Measurements from ENCODE around the gene ZFP36L1.
A peak's percentile ranks its signal among the peaks of the same experiment; 100 is the strongest.

ZFP36L1 gene

DNA sequence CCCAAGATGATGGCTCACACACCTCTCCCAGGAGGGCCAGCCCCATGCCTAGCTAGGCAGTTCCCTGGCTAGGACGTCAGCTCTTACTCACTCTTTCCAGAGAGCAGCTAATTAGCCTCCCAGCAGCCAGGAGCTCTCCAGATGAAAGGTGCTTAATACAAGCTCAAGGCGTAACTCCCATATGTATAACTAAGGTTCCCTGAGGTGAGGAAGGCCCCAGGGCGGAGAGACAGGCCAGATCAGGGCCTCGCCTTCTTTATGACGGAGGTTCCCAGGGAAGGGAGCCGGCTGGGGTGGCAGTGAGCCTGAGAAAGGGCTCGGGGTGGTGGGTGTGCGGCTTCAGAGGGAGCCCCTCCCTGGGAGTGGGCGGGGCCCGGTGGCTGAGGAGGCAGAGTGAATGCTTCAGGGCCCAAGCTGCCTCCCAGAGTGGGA, 26.4 kb upstream of the ZFP36L1 start:
- TF ChIP-seq YY1 (IDR thresholded peaks at IDR 0.05; ENCODE audit: low read depth) (0 out of 2 replicates have a peak, but pooled peaks have one; percentile 16), RAD21 (IDR thresholded peaks at IDR 0.05; ENCODE audit: low read depth) (no peak; the same call in 1 of the 2 replicates), ZBTB7A (IDR thresholded peaks at IDR 0.05; ENCODE audit: low read depth) (no peak), EP300 (IDR thresholded peaks at IDR 0.05; ENCODE audit: borderline replicate concordance) (peak; percentile 88), CREB1 (IDR thresholded peaks at IDR 0.05; ENCODE audit: low read depth) (peak; percentile 34; the same call in 1 of the 2 replicates), TCF12 (IDR thresholded peaks at IDR 0.05; ENCODE audit: low read depth) (peak; percentile 83), NFIC (IDR thresholded peaks at IDR 0.05) (peak; percentile 58), CEBPB (IDR thresholded peaks at IDR 0.05) (no peak), EGR1 (IDR thresholded peaks at IDR 0.05) (no peak), TAF1 (IDR thresholded peaks at IDR 0.05; ENCODE audit: low read depth) (no peak), TEAD4 (IDR thresholded peaks at IDR 0.05) (no peak), FOXM1 (IDR thresholded peaks at IDR 0.05; ENCODE audit: borderline replicate concordance, low read depth) (peak; percentile 75; the same call in 1 of the 2 replicates)
- TF ChIP-seq, protein P1, sequence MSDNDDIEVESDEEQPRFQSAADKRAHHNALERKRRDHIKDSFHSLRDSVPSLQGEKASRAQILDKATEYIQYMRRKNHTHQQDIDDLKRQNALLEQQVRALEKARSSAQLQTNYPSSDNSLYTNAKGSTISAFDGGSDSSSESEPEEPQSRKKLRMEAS (IDR thresholded peaks at IDR 0.05) = peak; percentile 35; the same call in 1 of the 2 replicates
- TF ChIP-seq, protein P2, sequence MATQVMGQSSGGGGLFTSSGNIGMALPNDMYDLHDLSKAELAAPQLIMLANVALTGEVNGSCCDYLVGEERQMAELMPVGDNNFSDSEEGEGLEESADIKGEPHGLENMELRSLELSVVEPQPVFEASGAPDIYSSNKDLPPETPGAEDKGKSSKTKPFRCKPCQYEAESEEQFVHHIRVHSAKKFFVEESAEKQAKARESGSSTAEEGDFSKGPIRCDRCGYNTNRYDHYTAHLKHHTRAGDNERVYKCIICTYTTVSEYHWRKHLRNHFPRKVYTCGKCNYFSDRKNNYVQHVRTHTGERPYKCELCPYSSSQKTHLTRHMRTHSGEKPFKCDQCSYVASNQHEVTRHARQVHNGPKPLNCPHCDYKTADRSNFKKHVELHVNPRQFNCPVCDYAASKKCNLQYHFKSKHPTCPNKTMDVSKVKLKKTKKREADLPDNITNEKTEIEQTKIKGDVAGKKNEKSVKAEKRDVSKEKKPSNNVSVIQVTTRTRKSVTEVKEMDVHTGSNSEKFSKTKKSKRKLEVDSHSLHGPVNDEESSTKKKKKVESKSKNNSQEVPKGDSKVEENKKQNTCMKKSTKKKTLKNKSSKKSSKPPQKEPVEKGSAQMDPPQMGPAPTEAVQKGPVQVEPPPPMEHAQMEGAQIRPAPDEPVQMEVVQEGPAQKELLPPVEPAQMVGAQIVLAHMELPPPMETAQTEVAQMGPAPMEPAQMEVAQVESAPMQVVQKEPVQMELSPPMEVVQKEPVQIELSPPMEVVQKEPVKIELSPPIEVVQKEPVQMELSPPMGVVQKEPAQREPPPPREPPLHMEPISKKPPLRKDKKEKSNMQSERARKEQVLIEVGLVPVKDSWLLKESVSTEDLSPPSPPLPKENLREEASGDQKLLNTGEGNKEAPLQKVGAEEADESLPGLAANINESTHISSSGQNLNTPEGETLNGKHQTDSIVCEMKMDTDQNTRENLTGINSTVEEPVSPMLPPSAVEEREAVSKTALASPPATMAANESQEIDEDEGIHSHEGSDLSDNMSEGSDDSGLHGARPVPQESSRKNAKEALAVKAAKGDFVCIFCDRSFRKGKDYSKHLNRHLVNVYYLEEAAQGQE (IDR thresholded peaks at IDR 0.05; ENCODE audit: low read depth) = peak; percentile 79
- TF ChIP-seq, protein P3, sequence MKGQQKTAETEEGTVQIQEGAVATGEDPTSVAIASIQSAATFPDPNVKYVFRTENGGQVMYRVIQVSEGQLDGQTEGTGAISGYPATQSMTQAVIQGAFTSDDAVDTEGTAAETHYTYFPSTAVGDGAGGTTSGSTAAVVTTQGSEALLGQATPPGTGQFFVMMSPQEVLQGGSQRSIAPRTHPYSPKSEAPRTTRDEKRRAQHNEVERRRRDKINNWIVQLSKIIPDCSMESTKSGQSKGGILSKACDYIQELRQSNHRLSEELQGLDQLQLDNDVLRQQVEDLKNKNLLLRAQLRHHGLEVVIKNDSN (IDR thresholded peaks at IDR 0.05) = no peak

DNA sequence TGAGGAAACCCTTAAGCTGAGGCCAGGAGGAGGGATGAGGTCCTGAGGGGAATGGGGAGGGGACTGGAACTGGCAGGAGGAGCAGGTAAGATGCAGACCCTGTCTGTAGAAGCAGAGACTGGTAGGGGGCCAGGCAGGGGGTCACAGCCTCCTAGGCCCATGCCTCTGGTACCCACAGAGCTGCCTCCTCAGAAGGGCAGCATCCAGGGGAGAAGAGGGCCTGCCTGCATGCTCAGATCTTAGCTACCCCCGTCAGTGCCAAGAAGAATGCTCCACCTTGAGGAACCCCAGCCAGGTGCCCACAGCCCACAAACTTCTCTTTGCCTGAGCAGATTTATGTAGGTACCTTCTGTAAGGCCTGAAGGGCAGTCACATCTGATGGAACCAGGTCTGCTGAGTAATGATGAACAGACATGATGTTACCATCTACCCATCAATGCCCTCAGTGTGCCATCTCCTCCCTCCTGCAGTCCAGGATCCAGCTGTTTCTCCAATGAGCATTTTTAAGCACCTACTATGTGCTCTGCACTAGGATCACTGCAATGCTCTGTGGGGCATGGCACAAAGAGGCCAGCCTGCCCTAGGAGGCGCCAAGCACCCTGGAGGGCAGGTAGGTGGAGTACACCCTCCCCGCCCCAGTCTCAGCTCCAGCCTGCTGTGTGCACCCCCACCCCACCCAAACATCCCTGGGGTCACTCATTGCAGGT, 24.8 kb upstream of the ZFP36L1 start:
- TF ChIP-seq NFIC (IDR thresholded peaks at IDR 0.05) (no peak), TAF1 (IDR thresholded peaks at IDR 0.05; ENCODE audit: low read depth) (no peak), CEBPB (IDR thresholded peaks at IDR 0.05) (no peak), ZBTB7A (IDR thresholded peaks at IDR 0.05; ENCODE audit: low read depth) (no peak), TEAD4 (IDR thresholded peaks at IDR 0.05) (no peak), CREB1 (IDR thresholded peaks at IDR 0.05; ENCODE audit: low read depth) (no peak), FOXM1 (IDR thresholded peaks at IDR 0.05; ENCODE audit: borderline replicate concordance, low read depth) (no peak), TCF12 (IDR thresholded peaks at IDR 0.05; ENCODE audit: low read depth) (no peak), EP300 (IDR thresholded peaks at IDR 0.05; ENCODE audit: borderline replicate concordance) (no peak), YY1 (IDR thresholded peaks at IDR 0.05; ENCODE audit: low read depth) (no peak)
- TF ChIP-seq, protein P2 (IDR thresholded peaks at IDR 0.05; ENCODE audit: low read depth) = no peak
- TF ChIP-seq, protein P1 (IDR thresholded peaks at IDR 0.05) = no peak
- TF ChIP-seq, protein P3 (IDR thresholded peaks at IDR 0.05) = no peak

DNA sequence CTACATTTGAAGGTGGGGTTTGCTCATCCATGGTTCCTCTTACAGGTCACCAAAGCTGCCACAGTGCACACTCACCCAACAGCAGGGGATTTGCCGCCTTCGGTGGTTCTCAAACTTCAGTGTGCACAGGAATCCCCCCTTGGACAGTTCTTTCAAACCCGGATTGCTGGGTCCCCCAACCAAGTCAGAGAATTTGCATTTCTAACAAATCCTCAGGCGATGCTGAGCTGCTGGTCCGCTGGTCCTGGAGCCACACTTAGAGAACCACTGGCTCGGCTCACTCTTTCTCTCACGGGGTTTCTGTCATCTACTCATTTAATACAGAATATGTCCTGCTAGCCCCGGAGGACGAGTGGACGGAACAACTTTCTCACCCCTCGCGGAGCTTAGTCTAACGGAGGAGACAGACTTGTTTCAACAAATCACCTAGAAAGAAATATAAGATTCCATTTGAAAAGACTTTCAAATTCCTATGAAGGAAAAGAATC, 24.1 kb upstream of the ZFP36L1 start:
- TF ChIP-seq ZBTB7A (IDR thresholded peaks at IDR 0.05; ENCODE audit: low read depth) (no peak), TCF12 (IDR thresholded peaks at IDR 0.05; ENCODE audit: low read depth) (0 out of 2 replicates have a peak, but pooled peaks have one; percentile 2)

DNA sequence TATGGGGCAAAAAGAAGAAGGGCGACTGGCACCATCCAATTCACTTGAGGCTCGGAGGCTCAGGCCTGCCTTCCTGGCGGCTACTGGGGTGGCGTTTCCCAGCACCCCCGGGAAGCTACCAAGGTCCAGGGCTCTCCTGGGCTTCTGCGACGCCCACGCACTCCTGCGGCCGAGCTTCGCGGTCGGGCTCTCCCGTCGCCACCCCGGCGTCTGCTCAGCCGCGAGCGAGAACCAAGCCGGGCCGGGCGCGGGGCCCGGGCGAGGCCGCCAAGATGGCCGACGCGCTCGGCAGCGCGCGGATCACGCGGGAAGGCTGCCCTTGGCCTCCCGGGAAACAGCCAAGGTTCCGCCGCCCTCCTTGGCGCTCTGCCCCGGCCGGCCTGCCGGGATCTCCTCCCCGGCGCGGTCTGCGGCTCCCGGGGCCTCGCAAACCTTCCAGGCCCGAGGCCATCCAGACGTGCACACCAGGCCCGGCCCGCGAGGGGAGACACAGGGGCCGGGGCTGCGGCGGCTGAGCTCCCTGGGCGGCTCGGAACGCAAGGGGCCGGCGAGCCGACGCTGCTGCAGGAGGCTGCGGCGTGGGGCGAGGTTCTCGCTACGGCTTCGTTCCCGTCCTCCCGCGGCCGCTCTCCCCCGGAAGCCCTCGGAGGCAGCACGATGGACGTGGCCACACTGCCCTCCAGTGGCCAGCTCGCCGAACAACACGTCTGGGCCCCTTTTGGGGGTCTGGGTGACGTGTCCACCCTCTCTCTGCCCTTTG, 23.5 kb upstream of the ZFP36L1 start:
- TF ChIP-seq ZBTB7A (IDR thresholded peaks at IDR 0.05; ENCODE audit: low read depth) (peak; percentile 88), CREB1 (IDR thresholded peaks at IDR 0.05; ENCODE audit: low read depth) (no peak), FOXM1 (IDR thresholded peaks at IDR 0.05; ENCODE audit: borderline replicate concordance, low read depth) (no peak), NFIC (IDR thresholded peaks at IDR 0.05) (peak; percentile 77), TAF1 (IDR thresholded peaks at IDR 0.05; ENCODE audit: low read depth) (peak; percentile 68), EP300 (IDR thresholded peaks at IDR 0.05; ENCODE audit: borderline replicate concordance) (peak; percentile 45), EGR1 (IDR thresholded peaks at IDR 0.05) (peak; percentile 75), TCF12 (IDR thresholded peaks at IDR 0.05; ENCODE audit: low read depth) (no peak; the same call in 1 of the 2 replicates), CEBPB (IDR thresholded peaks at IDR 0.05) (no peak), YY1 (IDR thresholded peaks at IDR 0.05; ENCODE audit: low read depth) (peak; percentile 93), RAD21 (IDR thresholded peaks at IDR 0.05; ENCODE audit: low read depth) (peak; percentile 95), TEAD4 (IDR thresholded peaks at IDR 0.05) (no peak)
- TF ChIP-seq, protein P1 (IDR thresholded peaks at IDR 0.05) = peak; percentile 98
- TF ChIP-seq, protein P2 (IDR thresholded peaks at IDR 0.05; ENCODE audit: low read depth) = peak; percentile 11; the same call in 1 of the 2 replicates
- TF ChIP-seq, protein P3 (IDR thresholded peaks at IDR 0.05) = peak; percentile 59; the same call in 1 of the 2 replicates

All from Ishikawa (cell line).